Ishikawa (cell line): ENCODE data around the gene METTL13.

Source experiments
- EP300 ChIP-seq: IDR thresholded peaks from 2 replicates; pipeline ENCODE4 v1.6.1; 2012; ENCODE audit warnings: borderline replicate concordance
- NFIC ChIP-seq: IDR thresholded peaks from 2 replicates; pipeline ENCODE4 v1.6.1; 2012
- RAD21 ChIP-seq: IDR thresholded peaks from 2 replicates; pipeline ENCODE4 v1.6.1; 2012; ENCODE audit warnings: low read depth

DNA sequence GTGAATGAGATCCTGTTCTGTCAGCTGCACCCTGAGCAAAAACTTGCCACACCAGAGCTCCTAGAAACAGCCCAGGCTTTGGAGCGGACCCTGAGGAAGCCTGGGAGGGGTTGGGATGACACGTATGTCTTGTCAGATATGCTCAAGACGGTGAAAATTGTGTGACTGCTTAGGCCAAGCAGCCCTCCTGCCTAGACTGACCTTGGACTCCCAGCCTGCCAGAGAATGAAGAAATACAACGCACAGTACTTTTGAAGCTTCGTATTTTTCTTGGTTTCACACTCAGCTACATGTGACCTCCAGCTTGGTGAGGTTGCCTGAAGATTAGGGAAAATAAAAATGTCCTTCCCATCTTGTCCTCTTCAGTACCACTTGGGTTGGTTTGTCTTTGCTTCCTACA is 15.1 kb downstream of the METTL13 start:
- TF ChIP-seq EP300, result no peak
- TF ChIP-seq NFIC, result no peak
- TF ChIP-seq RAD21, result no peak
